Keratinocyte (primary cell): ENCODE measurements around the gene SEPTIN14.

Experiments
- CTCF ChIP-seq, 3 experiments: IDR thresholded peaks in 1 of 3; conservative IDR thresholded peaks in 1 of 3; optimal IDR thresholded peaks in 1 of 3; 2 replicates in 2 of 3; 3 replicates in 1 of 3; pipeline versions ENCODE3 to v1.5.1; 2011; ENCODE audit warnings: low read length in 3 of 3, mild to moderate bottlenecking in 3 of 3, moderate library complexity in 2 of 3, control low read depth in 1 of 3, inconsistent platforms in 1 of 3; ENCODE audit not compliant: insufficient read depth in 2 of 3; ENCODE audit errors: extremely low read depth in 1 of 3
- EZH2 ChIP-seq: IDR thresholded peaks from one replicate; pipeline ENCODE4 v1.6.1; 2012; ENCODE audit warnings: inconsistent platforms, mild to moderate bottlenecking, low read length, moderate library complexity

GRCh38 chr7:55770778-55771177, 91.8 kb downstream of the SEPTIN14 start:
- TF ChIP-seq CTCF (optimal IDR thresholded peaks at IDR 0.05 in 1 of 3, IDR thresholded peaks at IDR 0.05 in 1 of 3, conservative IDR thresholded peaks at IDR 0.05 in 1 of 3; ENCODE audit: extremely low read depth in 1 of 3, insufficient read depth in 2 of 3, low read length in 3 of 3) (no peak), EZH2 (no peak)
